ENCODE measurements around the gene SNAPC4.
"Not testable (repeated sequence)": the region's sequence is repeated elsewhere in the genome, so short reads cannot be mapped to it uniquely, and the experiment has no call there.

GRCh38 chr9:136351868-136352267 is 48.1 kb downstream of the SNAPC4 start:
- not testable (repeated sequence) for TF ChIP-seq CTCF (IDR thresholded peaks at IDR 0.05); POLR2A (IDR thresholded peaks at IDR 0.05); EP300 (IDR thresholded peaks at IDR 0.05; ENCODE audit: low read depth); POLR2AphosphoS5 (IDR thresholded peaks at IDR 0.05)

Measured in transverse colon (tissue), 4 donors.